Thyroid gland (tissue), 4 donors: ENCODE data around the gene ADAMTSL4. TPM values are rescaled to one million over a fixed set of nuclear protein-coding genes. Genes with fewer than 3 reads are reported as not detected.
A peak's percentile ranks its signal among the peaks of the same experiment; 100 is the strongest.
"Not testable (repeated sequence)": the region's sequence is repeated elsewhere in the genome, so short reads cannot be mapped to it uniquely, and the experiment has no call there.

Experiments
- DNase-seq, 2 donors: peaks; one replicate each; pipeline ENCODE4 v3.0.0-alpha.2; 2019
- H3K27ac ChIP-seq, 3 donors: fragments of 200-600 bp; sonication (generic); 1 replicate in 2 of 3; 2 replicates in 1 of 3; pipeline ENCODE4 v1.5.1; 2016 to 2019; ENCODE audit warnings: mild to moderate bottlenecking in 1 of 3, moderate library complexity in 1 of 3
- H3K27me3 ChIP-seq: fragments of 200-600 bp; sonication (generic); one replicate; pipeline ENCODE4 v1.5.1; 2019
- H3K36me3 ChIP-seq, 2 donors: fragments of 200-600 bp; sonication (generic); one replicate each; pipeline ENCODE4 v1.5.1; 2016 to 2019
- H3K4me1 ChIP-seq, 2 donors: fragments of 200-600 bp; sonication (generic); one replicate each; pipeline ENCODE4 v1.5.1; 2017 to 2019
- H3K4me3 ChIP-seq, 3 donors: fragments of 200-600 bp; sonication (generic); replicated peaks in 1 of 3; 1 replicate in 2 of 3; 2 replicates in 1 of 3; pipeline ENCODE4 v1.5.1; 2016; ENCODE audit warnings: mild to moderate bottlenecking in 1 of 3
- H3K9me3 ChIP-seq: fragments of 200-600 bp; sonication (generic); one replicate; pipeline ENCODE4 v1.5.1; 2017
- POLR2A ChIP-seq, 2 donors: fragments of 450-650 bp; IDR thresholded peaks; one replicate each; pipeline ENCODE4 v1.6.1; 2017; ENCODE audit warnings: antibody characterized with exemption in 2 of 2, mild to moderate bottlenecking in 2 of 2, moderate library complexity in 1 of 2
- WGBS, 2 donors: methylation state at CpG; one replicate each; pipeline ENCODE4 v1.1.5; 2017; 5-methylcytosine and 5-hydroxymethylcytosine counted together
- intact Hi-C: fragments of 100-400 bp; cut with DNase I; formaldehyde crosslinking; loops from one replicate; pipeline ENCODE4 v1.15.1; 2023
- total RNA-seq, 4 donors: library from RNA; depleted of rRNA; stranded (reverse); fragments of >200 nt; gene quantifications; one replicate each; pipeline ENCODE4 v1.2.3, GENCODE V29; 2016
- TF ChIP-seq, protein P1 (sequence below), 6 experiments: fragments of 200-600 bp in 3 of 6; fragments of 450-650 bp in 3 of 6; sonication (generic) in 3 of 6; IDR thresholded peaks; one replicate each; pipeline ENCODE4 v1.5.1; 2016 to 2019; ENCODE audit warnings: antibody characterized with exemption in 6 of 6, mild to moderate bottlenecking in 2 of 6, inconsistent platforms in 1 of 6, moderate library complexity in 1 of 6

Gene ADAMTSL4
- total RNA-seq, 4 donors from 2014 or later = 2.1 to 15.7 (median 6.9) TPM

DNA sequence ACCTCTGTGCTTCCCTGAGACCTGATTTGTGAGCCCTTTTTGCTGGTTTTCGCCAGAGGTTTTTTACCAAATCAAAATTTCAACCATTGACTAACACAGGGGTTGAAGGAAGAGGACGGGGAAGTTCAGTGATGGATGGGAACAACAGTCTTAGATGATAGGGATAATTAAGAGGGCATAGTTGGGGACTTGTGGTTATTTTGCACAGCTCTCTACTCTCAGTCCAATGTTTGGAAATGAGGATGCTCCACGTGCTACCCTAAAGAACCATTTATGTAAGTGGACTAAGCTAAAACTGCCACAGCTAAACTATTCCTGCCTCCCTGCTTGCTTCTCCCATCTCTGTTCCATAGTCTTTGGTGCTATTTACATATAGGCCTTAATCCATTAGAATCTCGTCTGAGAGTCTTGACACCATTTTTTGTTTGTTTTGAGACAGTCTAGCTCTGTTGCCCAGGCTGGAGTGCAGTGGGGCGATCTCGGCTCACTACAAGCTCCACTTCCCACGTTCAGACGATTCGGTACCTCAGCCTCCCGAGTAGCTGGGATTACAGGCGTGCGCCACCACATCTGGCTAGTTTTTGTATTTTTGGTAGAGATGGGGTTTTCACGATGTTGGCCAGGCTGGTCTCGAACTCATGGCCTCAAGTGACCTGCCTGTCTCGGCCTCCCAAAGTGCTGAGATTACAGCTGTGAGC lies 30.9 kb downstream of the ADAMTSL4 start:
- no peak for DNase-seq
- Histone ChIP-seq H3K36me3 (peaks cover 14 to 42% of the 10 kb centered on the region in 2 donors), H3K4me1 (peaks cover 14 to 15% of the 10 kb centered on the region in 2 donors), H3K4me3 (peak overlapping the region in 1 of 3 donors; percentile 26), H3K9me3 (no peaks in the 10 kb centered on the region), H3K27ac (peak overlapping the region; percentile 85 to 100 (median 99)), H3K27me3 (no peaks in the 10 kb centered on the region)
- WGBS, 2 donors = 67 to 71% methylated on average over 15 of the region's 15 CpGs
- peak in 1 of 2 donors; percentile 5 for TF ChIP-seq POLR2A (IDR thresholded peaks at IDR 0.05)
- TF ChIP-seq, protein P1, sequence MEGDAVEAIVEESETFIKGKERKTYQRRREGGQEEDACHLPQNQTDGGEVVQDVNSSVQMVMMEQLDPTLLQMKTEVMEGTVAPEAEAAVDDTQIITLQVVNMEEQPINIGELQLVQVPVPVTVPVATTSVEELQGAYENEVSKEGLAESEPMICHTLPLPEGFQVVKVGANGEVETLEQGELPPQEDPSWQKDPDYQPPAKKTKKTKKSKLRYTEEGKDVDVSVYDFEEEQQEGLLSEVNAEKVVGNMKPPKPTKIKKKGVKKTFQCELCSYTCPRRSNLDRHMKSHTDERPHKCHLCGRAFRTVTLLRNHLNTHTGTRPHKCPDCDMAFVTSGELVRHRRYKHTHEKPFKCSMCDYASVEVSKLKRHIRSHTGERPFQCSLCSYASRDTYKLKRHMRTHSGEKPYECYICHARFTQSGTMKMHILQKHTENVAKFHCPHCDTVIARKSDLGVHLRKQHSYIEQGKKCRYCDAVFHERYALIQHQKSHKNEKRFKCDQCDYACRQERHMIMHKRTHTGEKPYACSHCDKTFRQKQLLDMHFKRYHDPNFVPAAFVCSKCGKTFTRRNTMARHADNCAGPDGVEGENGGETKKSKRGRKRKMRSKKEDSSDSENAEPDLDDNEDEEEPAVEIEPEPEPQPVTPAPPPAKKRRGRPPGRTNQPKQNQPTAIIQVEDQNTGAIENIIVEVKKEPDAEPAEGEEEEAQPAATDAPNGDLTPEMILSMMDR (IDR thresholded peaks at IDR 0.05) = no peak
- intact Hi-C loops = no loop called here

DNA sequence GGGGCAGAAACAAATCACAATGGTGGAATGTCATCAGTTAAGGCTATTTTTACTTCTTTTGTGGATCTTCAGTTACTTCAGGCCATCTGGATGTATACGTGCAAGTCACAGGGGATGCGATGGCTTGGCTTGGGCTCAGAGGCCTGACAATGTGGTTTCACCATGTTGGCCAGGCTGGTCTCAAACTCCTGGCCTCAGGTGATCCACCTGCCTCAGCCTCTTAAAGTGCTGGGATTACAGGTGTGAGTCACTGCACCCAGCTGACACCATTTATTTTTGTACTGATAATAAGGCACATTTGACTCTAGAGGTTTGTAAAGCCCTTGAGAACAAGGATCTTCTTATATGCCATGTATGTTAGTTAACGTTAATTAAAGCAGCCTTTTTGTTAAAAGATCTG lies 31.8 kb downstream of the ADAMTSL4 start:
- intact Hi-C loops, H3K4me3 ChIP-seq, H3K27me3 ChIP-seq, H3K4me1 ChIP-seq, H3K9me3 ChIP-seq, DNase-seq: not testable (repeated sequence)
- Histone ChIP-seq H3K36me3 (peaks cover 6 to 33% of the 10 kb centered on the region in 2 donors), H3K27ac (peak overlapping the region in 1 of 3 donors; percentile 4)
- WGBS, 2 donors = 96 to 98% methylated on average over 3 of the region's 3 CpGs

DNA sequence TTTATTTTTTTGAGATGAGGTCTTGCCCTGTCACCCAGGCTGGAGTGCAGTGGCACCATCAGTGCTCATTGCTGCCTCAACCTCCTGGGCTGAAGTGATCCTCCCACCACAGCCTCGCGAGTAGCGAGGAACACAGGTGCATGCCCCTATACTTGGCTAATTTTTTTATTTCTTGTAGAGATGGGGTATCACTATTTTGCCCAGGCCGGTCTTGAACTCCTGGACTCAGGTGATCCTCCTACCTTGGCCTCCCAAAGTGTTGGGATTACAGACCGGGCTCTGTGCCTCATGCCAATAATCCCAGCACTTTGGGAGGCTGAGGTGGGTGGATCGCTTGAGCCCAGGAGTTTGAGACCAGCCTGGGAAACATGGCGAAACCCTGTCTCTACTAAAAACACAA lies 32.2 kb downstream of the ADAMTSL4 start:
- H3K4me3 ChIP-seq, intact Hi-C loops, DNase-seq, H3K9me3 ChIP-seq, H3K4me1 ChIP-seq, H3K27me3 ChIP-seq: not testable (repeated sequence)
- WGBS, 2 donors = 96 to 97% methylated on average over 7 of the region's 7 CpGs
- Histone ChIP-seq H3K27ac (peak overlapping the region in 1 of 3 donors; percentile 4), H3K36me3 (peaks cover 5 to 28% of the 10 kb centered on the region in 2 donors)

DNA sequence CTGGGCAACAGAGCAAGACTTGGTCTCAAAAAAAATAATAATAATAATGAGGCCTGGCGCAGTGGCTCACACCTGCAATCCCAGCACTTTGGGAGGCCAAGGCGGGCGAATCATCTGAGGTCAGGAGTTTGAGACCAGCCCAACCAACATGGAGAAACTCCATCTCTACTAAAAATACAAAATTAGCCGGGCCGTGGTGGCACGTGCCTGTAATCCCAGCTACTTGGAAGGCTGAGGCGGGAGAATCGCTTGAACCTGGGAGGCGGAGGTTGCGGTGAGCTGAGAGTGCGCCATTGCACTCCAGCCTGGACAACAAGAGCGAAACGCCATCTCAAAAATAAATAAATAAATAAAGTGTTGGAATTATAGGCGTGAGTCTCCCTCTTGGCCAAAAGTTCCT lies 32.8 kb downstream of the ADAMTSL4 start:
- intact Hi-C loops = not testable (repeated sequence)

DNA sequence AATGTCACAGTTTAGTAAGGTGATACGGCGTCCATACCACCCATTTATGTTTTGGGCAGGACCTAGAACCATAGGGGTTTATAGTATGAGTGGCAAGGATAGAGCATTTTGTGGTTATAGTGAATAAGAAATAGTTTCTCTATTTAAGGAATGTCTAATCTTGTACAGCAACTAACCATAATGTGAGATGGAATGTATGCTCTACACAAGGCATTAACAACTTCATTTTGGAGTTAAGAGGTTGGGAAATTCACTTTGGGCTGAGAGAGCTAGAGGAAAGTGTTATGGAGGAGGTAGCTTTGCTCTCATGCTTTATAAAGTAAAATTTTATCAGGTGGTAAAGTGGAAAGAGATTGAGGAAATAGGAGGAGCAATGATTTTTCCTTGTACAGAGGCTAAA lies 33.2 kb downstream of the ADAMTSL4 start:
- H3K9me3 ChIP-seq = no peaks in the 10 kb centered on the region
- H3K36me3 ChIP-seq = peaks cover 0 to 19% of the 10 kb centered on the region in 2 donors
- H3K4me3 ChIP-seq = no peak overlapping the region
- intact Hi-C loops = no loop called here
- H3K4me1 ChIP-seq = peaks cover 8% of the 10 kb centered on the region in 2 donors
- 69 to 96% methylated on average over 2 of the region's 2 CpGs for WGBS, 2 donors
- no peaks in the 10 kb centered on the region for H3K27me3 ChIP-seq
- H3K27ac ChIP-seq = no peak overlapping the region
- DNase-seq = no peak
- TF ChIP-seq, protein P1 (IDR thresholded peaks at IDR 0.05) = no peak
- no peak for TF ChIP-seq POLR2A (IDR thresholded peaks at IDR 0.05)

More for the DNA sequence above, 32.8 kb downstream of the ADAMTSL4 start:
- H3K27me3 ChIP-seq, DNase-seq, H3K27ac ChIP-seq, H3K4me3 ChIP-seq, H3K4me1 ChIP-seq, H3K9me3 ChIP-seq: not testable (repeated sequence)
- H3K36me3 ChIP-seq = peaks cover under 1 to 23% of the 10 kb centered on the region in 2 donors
- 97% methylated on average over 14 of the region's 14 CpGs for WGBS, 2 donors

DNA sequence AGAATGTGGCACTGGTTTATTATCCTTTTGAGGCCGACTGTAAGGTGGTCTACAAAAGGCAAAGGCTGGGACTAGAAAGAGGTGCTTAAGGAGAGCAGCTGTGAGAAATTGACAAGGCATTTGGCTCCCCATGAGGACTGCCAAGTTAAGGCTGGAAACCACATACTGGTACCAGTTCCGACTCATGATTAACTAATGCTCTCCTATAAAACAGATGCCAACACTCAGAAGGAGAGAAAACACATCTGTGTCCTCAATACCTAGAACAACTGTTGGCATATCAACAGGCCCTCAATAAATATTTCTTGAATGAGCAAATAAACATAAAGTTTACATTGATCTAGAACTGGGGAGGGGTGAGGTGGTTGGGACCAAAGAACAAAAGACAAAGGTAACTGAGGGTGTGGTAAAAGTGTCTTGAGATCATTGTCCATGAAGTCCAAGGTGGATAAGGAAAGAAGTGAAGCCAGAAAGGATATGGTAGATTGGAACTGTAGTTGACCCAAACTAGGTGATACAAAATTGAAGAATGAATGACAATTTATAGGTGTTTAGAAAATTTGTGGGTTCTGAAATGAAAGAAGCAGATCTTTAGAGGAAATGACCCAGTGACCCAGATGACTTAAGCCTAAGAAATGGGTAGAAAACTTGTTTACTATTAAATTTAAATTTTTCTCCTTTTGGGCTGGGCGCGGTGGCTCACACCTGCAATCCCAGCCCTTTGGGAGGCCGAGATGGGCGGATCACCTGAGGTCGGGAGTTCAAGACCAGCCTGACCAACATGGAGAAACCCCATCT lies 47.1 kb downstream of the ADAMTSL4 start:
- no peak for DNase-seq
- no peaks in the 10 kb centered on the region for H3K4me1 ChIP-seq
- H3K9me3 ChIP-seq = no peaks in the 10 kb centered on the region
- no peak overlapping the region for H3K27ac ChIP-seq
- WGBS, 2 donors = 94 to 95% methylated on average over 7 of the region's 7 CpGs
- H3K4me3 ChIP-seq = no peak overlapping the region
- intact Hi-C loops = no loop called here
- peaks cover 7 to 10% of the 10 kb centered on the region in 2 donors for H3K36me3 ChIP-seq
- TF ChIP-seq, protein P1 (IDR thresholded peaks at IDR 0.05) = no peak
- TF ChIP-seq POLR2A (IDR thresholded peaks at IDR 0.05) = no peak
- H3K27me3 ChIP-seq = no peaks in the 10 kb centered on the region
